ENCODE data around the gene CLTC. TPM values are rescaled to one million over a fixed set of nuclear protein-coding genes. Genes with fewer than 3 reads are reported as not detected.

Gene CLTC
- total and polyA plus RNA-seq, 2 of the 4 experiments (the other 2 are of a cell fraction), result 181 to 641 TPM

DNA sequence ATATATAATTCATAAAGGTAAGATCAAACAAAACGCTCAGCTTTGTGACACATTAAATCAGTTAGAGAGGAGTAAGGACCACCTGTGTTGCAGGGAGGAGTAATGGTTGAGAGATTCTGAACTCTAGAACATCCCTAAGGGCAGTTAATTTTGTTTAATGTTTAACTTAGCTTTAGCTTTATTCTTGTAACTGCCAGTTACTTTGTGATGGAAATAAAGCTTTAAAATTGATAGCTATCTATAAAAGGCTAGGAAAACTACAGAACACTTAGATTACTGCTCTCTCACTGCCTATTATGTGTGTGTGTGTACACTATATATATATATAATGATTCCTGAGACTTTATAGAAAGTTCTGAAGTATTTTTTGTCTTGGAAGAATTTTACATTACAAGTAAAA, 49.7 kb downstream of the CLTC start:
- Histone ChIP-seq H4K8ac (ENCODE audit: low read depth in 2 of 2, low read length in 2 of 2) (peak overlapping the region; percentile 32 to 92; a peak in 3 of 4 replicates), H3K9me1 (ENCODE audit: insufficient read depth, low read length) (peaks cover 5% of the 10 kb centered on the region; the same call in 1 of the 2 replicates), H3K14ac (replicated peaks; ENCODE audit: low read depth, low read length) (peak overlapping the region; percentile 93), H3K9me3 (ENCODE audit: control insufficient read depth, insufficient read depth, low read length) (no peaks in the 10 kb centered on the region), H2BK20ac (ENCODE audit: low read depth, low read length) (peak overlapping the region; percentile 96; the same call in 1 of the 2 replicates), H4K5ac (ENCODE audit: low read depth, low read length) (no peak overlapping the region), H4K91ac (ENCODE audit: insufficient read depth, low read depth, low read length) (peak overlapping the region; percentile 73; the same call in 1 of the 2 replicates), H3K4me1 (ENCODE audit: control insufficient read depth, insufficient read depth, low read length) (peaks cover 11% of the 10 kb centered on the region), H2AK9ac (replicated peaks; ENCODE audit: low read depth, low read length, poor library complexity) (no peak overlapping the region), H3K27me3 (ENCODE audit: control insufficient read depth, insufficient read depth, low read length) (no peaks in the 10 kb centered on the region), H3K4me2 (ENCODE audit: low read depth, low read length) (peak overlapping the region; percentile 50; the same call in 1 of the 2 replicates), H2AFZ (replicated peaks; ENCODE audit: low read length, poor library complexity) (no peak overlapping the region), H2BK120ac (ENCODE audit: low read depth, low read length) (peak overlapping the region; percentile 95), H3K23ac (ENCODE audit: low read depth, low read length) (peak overlapping the region; percentile 95), H3K4ac (ENCODE audit: low read depth, low read length) (peak overlapping the region; percentile 79; the same call in 1 of the 2 replicates), H3K18ac (ENCODE audit: low read depth, low read length) (peak overlapping the region; percentile 96), H2BK5ac (ENCODE audit: low read depth, low read length, poor library complexity, severe bottlenecking) (peak overlapping the region; percentile 97), H3K36me3 (ENCODE audit: control insufficient read depth, insufficient read depth, low read length) (peaks cover 38% of the 10 kb centered on the region), H3K9ac (ENCODE audit: low read depth, low read length) (no peak overlapping the region), H3K56ac (ENCODE audit: extremely low read depth, insufficient read depth, low read length) (peak overlapping the region; percentile 55; the same call in 1 of the 2 replicates), H3K79me1 (ENCODE audit: low read depth in 1 of 2, low read length in 2 of 2) (peaks cover 25 to 46% of the 10 kb centered on the region in 2 experiments), H3K27ac (ENCODE audit: insufficient read depth, low read length) (peak overlapping the region; percentile 33; the same call in 1 of the 2 replicates), H4K20me1 (ENCODE audit: insufficient read depth, low read length) (peaks cover 16% of the 10 kb centered on the region; the same call in 1 of the 2 replicates), H2AK5ac (ENCODE audit: low read depth, low read length) (peak overlapping the region; percentile 98), H3K4me3 (ENCODE audit: insufficient read depth, low read depth, low read length) (no peak overlapping the region), H2BK15ac (ENCODE audit: low read depth, low read length) (peak overlapping the region; percentile 91; the same call in 1 of the 3 replicates)
- dilution Hi-C loops (cut with HindIII; ENCODE audit: low sequenced_read_pairs, unreplicated experiment), result no loop called here
- in situ Hi-C loops (cut with MboI; ENCODE audit: low sequenced_read_pairs), result no loop called here
- WGBS, 2 experiments (ENCODE audit: extremely low coverage in 2 of 2, insufficient read length in 1 of 2), result no CpG with 5 or more reads among the region's 1 CpG
- CTCF ChIA-PET, result interaction anchor here (0.7 kb wide), 1 partner anchor 158 kb away, joined by 3 read pairs; no protein-coding TSS in a partner anchor
- no peak for TF ChIP-seq MAZ (IDR thresholded peaks at IDR 0.05; ENCODE audit: borderline replicate concordance, low read depth, low read length)
- TF ChIP-seq RFX5 (IDR thresholded peaks at IDR 0.05; ENCODE audit: low read depth, low read length), result no peak
- TF ChIP-seq NFE2L2 (IDR thresholded peaks at IDR 0.05; ENCODE audit: low read depth, low read length), result no peak
- TF ChIP-seq BHLHE40 (IDR thresholded peaks at IDR 0.05; ENCODE audit: low read depth, low read length), result no peak
- no peak for TF ChIP-seq MXI1 (IDR thresholded peaks at IDR 0.05; ENCODE audit: borderline replicate concordance, low read depth, low read length)
- no peak for TF ChIP-seq CHD1 (IDR thresholded peaks at IDR 0.05; ENCODE audit: low read depth, low read length)
- no peak for TF ChIP-seq POLR2A (IDR thresholded peaks at IDR 0.05; ENCODE audit: low read depth, low read length)
- TF ChIP-seq SMC3 (IDR thresholded peaks at IDR 0.05; ENCODE audit: low read depth, low read length), result no peak
- no peak for TF ChIP-seq CEBPB (IDR thresholded peaks at IDR 0.05; ENCODE audit: low read depth, low read length)
- TF ChIP-seq, protein P1, sequence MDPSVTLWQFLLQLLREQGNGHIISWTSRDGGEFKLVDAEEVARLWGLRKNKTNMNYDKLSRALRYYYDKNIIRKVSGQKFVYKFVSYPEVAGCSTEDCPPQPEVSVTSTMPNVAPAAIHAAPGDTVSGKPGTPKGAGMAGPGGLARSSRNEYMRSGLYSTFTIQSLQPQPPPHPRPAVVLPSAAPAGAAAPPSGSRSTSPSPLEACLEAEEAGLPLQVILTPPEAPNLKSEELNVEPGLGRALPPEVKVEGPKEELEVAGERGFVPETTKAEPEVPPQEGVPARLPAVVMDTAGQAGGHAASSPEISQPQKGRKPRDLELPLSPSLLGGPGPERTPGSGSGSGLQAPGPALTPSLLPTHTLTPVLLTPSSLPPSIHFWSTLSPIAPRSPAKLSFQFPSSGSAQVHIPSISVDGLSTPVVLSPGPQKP (IDR thresholded peaks at IDR 0.05; ENCODE audit: borderline replicate concordance, low read depth, low read length), result no peak
- TF ChIP-seq FOS (IDR thresholded peaks at IDR 0.05; ENCODE audit: low read depth, low read length), result no peak
- TF ChIP-seq MAFK (IDR thresholded peaks at IDR 0.05; ENCODE audit: low read depth, low read length), result no peak
- TF ChIP-seq, protein P2, sequence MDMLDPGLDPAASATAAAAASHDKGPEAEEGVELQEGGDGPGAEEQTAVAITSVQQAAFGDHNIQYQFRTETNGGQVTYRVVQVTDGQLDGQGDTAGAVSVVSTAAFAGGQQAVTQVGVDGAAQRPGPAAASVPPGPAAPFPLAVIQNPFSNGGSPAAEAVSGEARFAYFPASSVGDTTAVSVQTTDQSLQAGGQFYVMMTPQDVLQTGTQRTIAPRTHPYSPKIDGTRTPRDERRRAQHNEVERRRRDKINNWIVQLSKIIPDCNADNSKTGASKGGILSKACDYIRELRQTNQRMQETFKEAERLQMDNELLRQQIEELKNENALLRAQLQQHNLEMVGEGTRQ (IDR thresholded peaks at IDR 0.05; ENCODE audit: low read depth, low read length), result no peak
- TF ChIP-seq, protein P3, sequence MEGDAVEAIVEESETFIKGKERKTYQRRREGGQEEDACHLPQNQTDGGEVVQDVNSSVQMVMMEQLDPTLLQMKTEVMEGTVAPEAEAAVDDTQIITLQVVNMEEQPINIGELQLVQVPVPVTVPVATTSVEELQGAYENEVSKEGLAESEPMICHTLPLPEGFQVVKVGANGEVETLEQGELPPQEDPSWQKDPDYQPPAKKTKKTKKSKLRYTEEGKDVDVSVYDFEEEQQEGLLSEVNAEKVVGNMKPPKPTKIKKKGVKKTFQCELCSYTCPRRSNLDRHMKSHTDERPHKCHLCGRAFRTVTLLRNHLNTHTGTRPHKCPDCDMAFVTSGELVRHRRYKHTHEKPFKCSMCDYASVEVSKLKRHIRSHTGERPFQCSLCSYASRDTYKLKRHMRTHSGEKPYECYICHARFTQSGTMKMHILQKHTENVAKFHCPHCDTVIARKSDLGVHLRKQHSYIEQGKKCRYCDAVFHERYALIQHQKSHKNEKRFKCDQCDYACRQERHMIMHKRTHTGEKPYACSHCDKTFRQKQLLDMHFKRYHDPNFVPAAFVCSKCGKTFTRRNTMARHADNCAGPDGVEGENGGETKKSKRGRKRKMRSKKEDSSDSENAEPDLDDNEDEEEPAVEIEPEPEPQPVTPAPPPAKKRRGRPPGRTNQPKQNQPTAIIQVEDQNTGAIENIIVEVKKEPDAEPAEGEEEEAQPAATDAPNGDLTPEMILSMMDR (conservative IDR thresholded peaks at IDR 0.05; ENCODE audit: low read depth, low read length), result no peak
- TF ChIP-seq RAD21 (IDR thresholded peaks at IDR 0.05; ENCODE audit: low read length), result no peak
- no peak for TF ChIP-seq RCOR1 (IDR thresholded peaks at IDR 0.05; ENCODE audit: insufficient replicate concordance, low read length)
- intact Hi-C loops (cut with micrococcal nuclease), result no loop called here
- DNase-seq, result no peak
- POLR2A ChIA-PET (ENCODE audit: unreplicated experiment), result no interaction called here
- ATAC-seq (ENCODE audit: low read depth), result no peak
- BruUV-seq (replicated peaks), result no TSS peak
